ENCODE data around the gene COMMD9. TPM values are rescaled to one million over a fixed set of nuclear protein-coding genes. Genes with fewer than 3 reads are reported as not detected.

Gene COMMD9
- 18.8 and 23.1 TPM in 2 replicates for total RNA-seq

GRCh38 chr11:36289226-36289852 is at the start of gene COMMD9:
Gene COMMD9 (minus strand): TSS chr11:36289424. CDS start chr11:36289412, 12 bp downstream.

GRCh38 chr11:36295926-36296325 is 6.7 kb upstream of the COMMD9 start, which contains the start of gene PRR5L:
Gene PRR5L (plus strand): TSS chr11:36296288. CDS start chr11:36401122, 104,834 bp downstream.

Other genes starting within 250 kb of the COMMD9 start
- gene PRR5L, start 6.9 kb upstream of the COMMD9 start, total RNA-seq, result 5.9 and 22.1 TPM in 2 replicates
- gene TRAF6, start 220.8 kb upstream of the COMMD9 start, total RNA-seq, result 7.6 and 8.2 TPM in 2 replicates